GM19193 (cell line): Measurements from ENCODE around the gene FHL2.

Experiments
- POLR2A ChIP-seq: IDR thresholded peaks from 4 replicates; pipeline ENCODE4 v1.6.1; 2011; ENCODE audit not compliant: insufficient read depth, insufficient read length; ENCODE audit errors: extremely low read depth

FHL2 gene

DNA sequence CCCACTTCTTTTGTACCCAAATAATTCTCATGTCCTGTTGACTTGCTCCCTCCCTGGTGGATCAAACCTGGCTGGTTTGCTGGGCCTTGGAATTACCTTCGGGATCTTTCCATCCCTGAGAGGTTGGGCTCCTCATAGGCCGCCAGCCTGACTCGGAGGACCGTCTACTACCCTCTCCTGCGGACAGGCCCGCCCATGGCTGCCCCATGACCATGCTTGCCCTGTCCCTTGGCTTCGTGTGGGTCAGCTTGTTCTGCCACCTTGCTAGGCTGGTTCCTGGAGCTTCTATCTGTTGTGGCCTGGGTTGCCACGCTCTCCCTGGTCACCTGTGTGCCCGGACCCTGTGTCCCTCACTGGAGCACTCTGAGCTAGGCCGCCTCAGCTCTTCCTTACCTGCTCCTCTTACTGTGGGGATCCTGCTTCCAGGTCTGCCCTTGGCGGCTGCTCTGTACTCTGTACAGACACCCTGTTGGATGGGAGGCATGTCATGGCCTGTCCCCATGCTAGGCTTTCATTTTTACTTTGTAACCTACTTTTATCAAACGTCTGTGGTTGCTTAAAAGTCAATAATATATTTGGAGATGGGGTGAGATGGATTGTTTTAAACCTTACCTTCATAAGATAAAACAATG is 29.7 kb upstream of the FHL2 start:
- no peak for TF ChIP-seq POLR2A

DNA sequence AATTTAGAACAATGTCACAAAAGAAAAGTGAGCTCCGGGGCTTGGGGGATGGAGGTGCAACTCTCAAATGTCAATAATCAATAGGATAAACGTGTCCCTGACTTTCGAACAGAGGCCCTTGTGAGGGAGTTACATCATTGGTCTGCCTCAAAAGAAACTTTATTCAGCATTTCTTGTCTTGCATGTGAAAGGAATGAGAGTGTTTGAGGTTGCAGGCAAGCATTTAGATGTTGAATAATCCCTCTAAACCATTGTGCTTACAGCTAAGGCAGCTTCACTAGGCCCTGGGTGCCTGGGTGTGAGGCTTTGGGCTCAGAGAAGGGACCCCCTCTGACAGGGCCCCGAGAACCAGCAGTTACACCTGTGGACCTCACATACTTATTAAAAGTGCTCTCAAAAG is 28.6 kb upstream of the FHL2 start:
- TF ChIP-seq POLR2A: no peak

DNA sequence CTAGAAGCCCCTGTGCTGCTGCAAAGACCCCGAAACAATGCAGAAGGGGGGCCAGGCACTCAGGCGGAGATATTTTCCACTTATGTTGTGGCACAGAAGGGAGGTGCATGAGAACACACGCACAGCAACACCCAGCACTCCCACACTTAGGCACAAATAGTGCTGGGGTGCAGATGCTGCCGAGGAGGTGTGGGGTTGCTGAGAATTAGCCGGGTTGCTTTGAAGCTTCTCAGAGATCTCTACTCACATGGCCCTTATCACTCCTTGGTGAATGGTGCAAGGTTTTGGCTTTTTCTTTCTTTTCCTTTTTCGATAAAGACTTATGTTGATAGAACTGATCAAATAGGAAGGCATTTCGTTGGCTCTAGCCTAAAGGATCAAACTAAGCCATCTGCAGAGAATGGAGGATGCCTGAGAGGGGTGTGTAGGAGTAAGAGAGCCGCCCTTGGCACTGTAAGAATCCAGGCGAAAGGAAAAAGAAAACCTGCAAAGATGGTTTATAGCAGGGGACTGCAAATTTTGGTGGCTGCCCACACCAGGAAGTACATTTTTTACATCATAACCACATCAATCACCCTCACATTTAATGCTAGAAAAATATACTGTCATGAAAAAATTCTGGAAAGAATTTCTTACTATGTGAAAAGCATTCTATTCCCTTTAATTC is 27.9 kb upstream of the FHL2 start:
- no peak for TF ChIP-seq POLR2A

DNA sequence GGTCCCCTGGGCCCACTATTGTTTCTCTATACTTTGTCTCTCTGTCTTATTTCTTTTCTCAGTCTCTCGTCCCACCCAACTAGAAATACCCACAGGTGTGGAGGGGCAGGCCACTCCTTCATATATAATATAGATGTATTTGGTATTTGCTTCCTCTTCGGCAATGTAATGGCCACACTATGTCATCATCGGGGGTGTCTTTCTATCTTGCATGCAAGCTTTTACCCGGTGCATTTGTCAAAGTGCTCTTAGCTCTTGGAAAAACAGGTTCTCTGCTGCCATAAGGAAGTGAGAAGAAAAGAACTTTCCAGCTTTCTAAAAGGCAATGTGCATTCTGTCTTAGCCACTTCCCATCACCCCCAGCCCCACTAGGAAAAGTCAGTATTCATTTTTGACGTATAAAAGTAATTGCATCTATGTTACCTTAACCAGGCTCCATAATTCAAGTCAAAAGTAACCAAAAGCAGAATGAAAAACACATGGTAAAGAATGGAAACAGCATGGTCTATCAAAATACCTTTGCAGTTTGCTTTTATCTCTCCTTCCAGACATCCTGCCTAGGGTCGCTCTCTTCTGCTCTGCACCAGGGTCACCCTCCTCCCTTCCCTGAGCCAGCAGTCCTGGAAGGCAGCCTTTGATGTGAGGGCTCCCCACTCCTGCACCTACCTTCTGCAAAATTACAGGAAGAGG is 27.2 kb upstream of the FHL2 start:
- no peak for TF ChIP-seq POLR2A

DNA sequence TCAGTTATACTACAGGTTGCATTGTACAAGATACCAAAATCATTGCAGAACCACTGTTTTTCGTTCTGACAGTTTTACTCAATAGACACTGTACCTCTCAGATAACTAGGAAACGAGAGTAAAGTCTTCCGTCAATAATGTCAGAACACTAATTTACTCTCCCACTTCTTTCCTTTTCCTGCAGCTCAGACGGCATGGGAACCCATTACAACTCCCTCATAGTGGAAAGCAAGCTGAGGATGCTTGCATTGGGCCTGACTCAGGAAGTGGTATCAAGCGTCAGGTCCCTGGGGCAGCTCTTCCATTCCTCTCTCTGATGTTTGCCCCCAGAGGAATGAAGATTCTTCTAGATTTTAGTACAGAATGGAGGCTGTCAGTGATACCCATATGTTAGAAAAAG is 23.9 kb upstream of the FHL2 start:
- TF ChIP-seq POLR2A: no peak

DNA sequence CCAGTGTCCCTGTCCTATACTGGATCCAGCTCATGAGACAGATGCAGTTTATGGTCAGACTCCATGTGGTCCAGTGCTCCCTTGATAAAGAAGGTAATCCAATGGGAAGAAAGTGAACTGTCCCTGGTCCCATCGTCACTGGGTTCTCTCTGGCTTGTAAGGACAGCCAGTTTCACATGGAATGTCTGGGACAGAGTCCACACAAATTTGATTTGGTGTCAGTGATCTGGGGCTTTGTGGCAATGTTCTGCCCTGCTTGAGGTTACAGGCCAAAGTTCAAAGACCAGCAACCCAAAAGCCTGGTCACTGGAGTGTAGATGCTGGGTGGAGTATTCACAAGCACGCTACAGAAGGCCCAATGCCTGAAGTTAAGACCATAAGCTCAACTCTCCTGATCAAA is 22.2 kb upstream of the FHL2 start:
- no peak for TF ChIP-seq POLR2A

DNA sequence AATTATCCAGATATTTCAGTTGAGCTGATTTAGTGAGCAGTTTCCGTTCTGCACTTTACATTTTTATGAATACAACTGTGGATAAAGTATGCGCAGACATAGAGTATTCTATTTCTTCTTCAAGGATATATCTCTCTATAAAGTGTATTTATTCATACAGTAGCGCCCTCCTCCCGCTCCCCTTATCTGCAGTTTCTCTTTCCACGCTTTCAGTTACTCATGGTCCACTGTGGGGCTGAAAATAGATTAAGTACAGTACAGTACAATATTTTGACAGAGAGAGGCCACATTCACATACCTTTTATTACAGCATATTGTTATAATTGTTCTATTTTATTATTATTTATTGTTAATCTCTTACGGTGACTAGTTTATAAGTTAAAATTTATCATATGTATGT is 19.7 kb upstream of the FHL2 start:
- TF ChIP-seq POLR2A: no peak

DNA sequence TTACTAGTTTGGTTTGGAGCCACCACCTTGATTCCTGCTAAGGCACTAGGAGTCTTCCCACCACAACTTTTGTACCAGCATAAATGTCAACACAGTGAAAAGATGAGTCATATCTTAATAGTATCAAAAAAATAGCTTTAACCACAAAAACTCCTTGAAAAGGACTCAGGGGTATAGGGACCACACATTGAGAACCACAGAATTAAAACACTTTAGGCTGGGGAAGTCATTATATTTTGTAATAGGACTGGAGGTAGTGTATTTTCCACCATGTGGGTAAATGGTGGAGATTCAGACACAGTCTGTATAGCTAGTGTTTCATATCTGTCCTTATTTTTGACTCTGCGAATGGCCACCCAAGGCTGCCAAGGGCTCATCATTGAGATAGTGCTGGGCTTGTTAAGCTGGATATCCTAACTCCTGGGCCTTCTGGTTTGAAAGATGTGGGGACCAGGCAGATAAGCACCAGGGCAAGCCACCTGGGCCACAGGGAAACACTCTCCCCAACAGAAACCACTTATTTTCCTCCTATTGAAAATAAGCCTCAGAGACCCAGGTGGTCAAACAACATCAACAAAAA is 19.1 kb upstream of the FHL2 start:
- no peak for TF ChIP-seq POLR2A

DNA sequence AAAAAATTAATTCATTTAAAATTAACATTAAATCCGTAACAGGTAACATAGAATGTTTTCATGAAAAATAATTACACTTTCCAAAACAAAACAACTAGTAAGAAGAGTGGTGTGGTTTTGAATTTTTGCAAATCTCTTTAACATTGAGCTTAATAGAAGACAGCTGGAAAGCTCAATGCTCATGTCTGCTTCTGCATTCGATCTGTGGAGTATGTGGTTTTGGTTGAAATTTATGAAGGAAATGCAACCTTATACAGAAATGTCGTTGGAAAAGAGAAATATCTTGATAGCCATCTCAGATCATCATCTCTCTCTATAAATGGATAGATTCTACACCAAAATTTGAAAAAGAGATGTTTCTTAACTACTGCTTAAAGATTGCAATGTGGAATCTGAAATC is 17.3 kb upstream of the FHL2 start:
- no peak for TF ChIP-seq POLR2A

DNA sequence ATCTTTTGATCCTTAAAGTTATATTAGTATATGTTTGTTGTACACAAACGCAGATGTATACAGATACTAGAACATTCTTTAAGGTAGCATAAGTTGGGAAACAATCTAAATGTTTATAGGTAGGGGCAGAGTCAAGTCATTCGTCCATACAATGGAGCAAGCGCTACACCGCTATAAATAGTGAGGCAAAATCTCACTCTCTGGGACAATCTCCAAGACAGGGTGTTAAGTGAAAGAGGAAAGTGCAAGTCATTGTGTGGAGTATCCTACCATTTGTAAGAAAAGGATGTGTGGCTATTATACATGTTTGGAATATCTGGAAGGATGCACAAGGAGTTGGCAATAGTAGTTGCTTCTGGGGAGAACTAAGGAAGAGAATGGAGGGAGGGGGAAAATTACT is 16.2 kb upstream of the FHL2 start:
- no peak for TF ChIP-seq POLR2A

DNA sequence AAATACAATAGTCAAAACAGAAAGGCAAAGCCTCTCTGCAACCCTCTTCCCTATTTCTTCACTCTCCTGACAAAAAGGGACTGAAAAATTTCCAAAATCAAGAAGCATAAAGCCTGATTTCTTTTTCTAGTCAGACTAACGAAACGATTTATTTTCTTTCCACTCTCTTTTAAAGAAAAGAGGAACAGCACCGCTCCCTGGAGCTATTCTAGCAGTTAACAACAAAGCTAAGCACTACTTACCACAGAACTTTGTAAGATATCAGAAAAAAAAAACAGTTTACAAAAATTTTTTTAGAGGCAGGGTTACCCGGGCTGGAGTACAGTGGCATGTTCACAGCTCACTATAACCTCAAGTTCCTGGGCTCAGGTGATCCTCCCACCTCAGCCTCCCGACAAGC is 14.4 kb upstream of the FHL2 start:
- no peak for TF ChIP-seq POLR2A

DNA sequence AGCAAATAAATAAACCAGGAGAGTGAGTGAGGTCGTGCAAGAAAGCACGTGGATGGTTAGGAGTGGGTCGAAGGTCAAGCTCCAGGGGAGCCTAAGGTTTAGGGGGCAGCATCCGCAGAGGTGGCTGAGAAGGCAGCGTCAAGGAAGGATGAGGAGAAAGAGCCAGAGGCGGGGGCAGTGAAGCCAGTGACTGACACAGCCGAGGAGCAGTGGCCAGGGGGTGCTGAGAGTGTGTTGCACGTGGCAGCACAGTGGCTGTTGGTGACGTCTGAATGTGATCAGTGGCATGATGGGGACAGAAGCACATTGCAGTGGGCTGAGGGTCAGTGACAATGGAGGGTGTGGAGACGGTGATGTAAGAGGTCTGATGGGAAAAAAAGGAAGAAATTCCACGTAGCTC is 13.7 kb upstream of the FHL2 start:
- no peak for TF ChIP-seq POLR2A

DNA sequence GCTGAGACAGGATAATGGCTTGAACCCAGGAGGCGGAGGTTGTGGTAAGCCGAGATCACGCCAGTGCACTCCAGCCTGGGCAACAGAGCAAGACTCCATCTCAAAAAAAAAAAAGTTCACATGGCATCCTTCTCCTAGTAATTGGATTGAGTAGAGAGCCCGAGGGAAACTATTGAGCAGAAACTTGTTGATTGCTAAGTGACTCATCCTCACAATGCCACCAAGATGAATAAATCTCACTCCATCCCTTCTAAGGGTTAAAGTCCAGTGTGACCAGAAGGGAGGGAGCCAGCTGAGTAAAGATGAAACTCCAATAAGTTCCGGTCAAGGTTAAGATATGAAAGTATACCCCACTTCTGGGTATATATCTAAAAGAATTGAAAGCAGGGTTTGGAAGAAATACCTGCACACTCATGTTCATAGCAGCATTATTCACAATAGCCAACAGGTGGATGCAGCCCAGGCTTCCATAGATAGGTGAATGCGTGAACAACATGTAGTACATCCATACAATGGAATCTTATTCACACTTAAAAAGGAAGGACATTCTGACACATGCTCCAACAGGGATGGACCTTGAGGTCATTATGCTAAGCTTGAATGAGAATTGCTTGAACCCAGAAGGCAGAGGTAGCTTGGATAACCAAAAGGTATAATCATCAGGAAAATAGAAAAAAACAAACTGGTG is 13.0 kb upstream of the FHL2 start:
- no peak for TF ChIP-seq POLR2A

DNA sequence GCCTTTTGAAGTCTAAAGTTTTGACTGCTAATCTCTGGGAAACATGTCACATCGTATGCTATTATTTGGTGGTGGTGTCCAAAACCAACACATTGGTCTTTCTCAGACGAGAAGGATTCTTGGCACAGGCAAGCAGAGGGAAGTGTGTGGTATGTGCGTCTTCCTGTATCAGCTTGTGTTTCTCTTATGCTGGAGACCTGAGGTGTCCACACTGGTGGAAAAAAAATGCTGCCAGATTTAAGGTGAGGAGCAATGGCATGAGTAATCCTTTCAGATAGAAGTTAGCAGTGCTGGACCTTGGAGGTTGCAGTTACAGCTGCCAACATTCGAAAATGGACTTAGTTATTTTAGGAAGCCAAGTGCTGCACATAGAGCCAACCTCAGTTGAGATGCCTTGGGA is 11.7 kb upstream of the FHL2 start:
- TF ChIP-seq POLR2A: no peak

DNA sequence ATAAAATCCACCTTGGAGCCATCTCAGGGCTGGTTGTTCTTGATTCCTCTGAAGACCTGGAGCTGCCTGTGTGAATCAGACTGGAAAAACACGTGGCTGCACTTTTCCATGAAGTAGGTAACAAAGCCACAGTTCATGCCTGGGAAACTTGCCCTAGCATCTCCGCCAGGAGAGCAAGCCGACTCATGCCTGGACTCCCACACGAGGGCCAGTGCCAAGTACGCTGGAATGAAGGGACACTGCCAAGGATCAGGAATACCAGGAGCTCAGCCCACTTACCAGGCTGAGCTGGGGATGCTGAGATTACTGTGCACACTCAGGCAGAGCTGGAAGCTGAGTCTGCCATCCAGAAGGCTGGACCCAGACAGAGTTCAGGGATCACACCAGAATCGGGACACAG is 10.9 kb upstream of the FHL2 start:
- TF ChIP-seq POLR2A: no peak
